ENCODE data around the gene ZBTB16.

ZBTB16 gene

DNA sequence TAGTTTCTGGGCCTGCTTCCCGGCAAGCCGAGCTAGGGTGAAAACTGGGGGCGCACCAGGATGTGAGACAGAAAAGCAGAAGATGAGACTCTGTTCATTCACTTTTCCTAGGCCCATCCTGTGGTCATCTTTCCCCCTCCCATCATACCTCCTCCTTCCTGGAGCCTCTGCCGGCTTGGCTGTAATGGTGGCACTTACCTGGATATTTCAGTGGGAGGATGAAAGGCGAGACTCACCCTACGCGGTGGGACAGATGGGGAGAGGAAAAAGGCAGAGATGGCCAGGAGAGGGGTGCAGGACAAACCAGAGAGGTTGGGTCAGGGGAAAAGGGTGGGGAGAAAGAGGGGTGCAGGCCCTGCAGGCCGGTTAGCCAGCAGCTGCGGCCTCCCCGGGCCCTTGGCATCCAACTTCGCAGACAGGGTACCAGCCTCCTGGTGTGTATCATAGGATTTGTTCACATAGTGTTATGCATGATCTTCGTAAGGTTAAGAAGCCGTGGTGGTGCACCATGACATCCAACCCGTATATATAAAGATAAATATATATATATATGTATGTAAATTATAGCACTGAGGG lies 195.1 kb downstream of the ZBTB16 start:
- Mint-ChIP-seq H3K4me3 (no peak overlapping the region), H3K27me3 (no peaks in the 10 kb centered on the region), H3K27ac (no peak overlapping the region), H3K9me3 (ENCODE audit: low read depth) (no peaks in the 10 kb centered on the region), H3K4me1 (ENCODE audit: low read depth) (no peaks in the 10 kb centered on the region), H3K36me3 (no peaks in the 10 kb centered on the region)

DNA sequence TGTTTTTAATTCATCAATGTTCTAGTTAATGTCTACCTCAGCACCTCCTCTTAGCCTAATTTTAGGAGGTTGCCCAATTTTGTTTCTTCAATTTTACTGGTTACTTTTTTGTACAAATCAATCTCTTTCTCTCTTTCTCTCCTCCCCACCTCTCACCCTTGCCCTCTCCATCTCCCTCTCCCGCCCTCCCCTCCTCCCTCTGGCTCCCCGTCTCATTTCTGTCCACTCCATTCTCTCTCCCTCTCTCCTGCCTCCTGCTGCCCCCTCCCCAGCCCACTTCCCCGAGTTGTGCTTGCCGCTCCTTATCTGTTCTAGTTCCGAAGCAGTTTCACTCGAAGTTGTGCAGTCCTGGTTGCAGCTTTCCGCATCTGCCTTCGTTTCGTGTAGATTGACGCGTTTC lies 195.8 kb downstream of the ZBTB16 start:
- H3K36me3 Mint-ChIP-seq: no peaks in the 10 kb centered on the region
- no peaks in the 10 kb centered on the region for H3K27me3 Mint-ChIP-seq
- H3K27ac Mint-ChIP-seq: no peak overlapping the region
- H3K9me3 Mint-ChIP-seq (ENCODE audit: low read depth): no peaks in the 10 kb centered on the region
- H3K4me3 Mint-ChIP-seq: no peak overlapping the region
- no peaks in the 10 kb centered on the region for H3K4me1 Mint-ChIP-seq (ENCODE audit: low read depth)

DNA sequence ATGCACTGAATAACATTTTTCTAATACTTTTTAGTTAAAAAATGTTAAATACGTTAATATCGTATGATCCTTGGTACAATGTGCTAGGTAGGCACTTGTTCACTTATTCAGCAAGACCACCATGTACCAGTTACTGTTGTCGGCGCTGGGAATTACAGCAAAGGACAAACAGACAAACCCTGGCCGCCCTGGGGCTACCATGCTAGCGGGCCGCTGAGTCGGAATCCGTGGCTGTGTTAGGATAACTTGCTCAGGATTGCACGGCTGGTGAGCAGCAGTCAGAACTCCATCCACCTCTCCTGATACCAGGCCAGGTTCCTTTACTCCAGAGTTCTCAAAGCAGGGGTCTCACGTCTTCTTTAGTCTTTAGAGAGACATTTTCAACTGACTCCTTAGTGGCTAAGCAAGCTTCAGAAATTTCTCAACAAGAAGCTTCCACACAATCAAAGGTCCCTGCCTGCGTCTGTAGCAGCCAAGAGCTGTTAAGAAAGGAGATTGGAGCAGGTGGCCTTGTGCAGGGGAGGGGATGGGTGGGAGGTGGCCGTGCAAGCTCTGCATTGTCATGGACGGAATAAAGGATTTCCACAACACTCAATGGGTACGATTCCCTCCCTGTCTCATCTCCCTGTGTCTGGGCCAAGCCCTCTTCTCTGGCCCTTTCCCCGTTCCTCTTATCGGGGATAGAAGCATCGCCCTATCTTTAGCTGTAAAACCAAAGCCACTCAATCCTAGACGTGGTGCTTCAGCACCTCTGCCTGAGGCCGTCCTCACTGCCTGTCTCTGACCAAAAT lies 196.9 kb downstream of the ZBTB16 start:
- H3K4me3 Mint-ChIP-seq: no peak overlapping the region
- H3K27ac Mint-ChIP-seq: no peak overlapping the region
- H3K9me3 Mint-ChIP-seq (ENCODE audit: low read depth): no peaks in the 10 kb centered on the region
- no peaks in the 10 kb centered on the region for H3K27me3 Mint-ChIP-seq
- H3K36me3 Mint-ChIP-seq: no peaks in the 10 kb centered on the region
- no peaks in the 10 kb centered on the region for H3K4me1 Mint-ChIP-seq (ENCODE audit: low read depth)

DNA sequence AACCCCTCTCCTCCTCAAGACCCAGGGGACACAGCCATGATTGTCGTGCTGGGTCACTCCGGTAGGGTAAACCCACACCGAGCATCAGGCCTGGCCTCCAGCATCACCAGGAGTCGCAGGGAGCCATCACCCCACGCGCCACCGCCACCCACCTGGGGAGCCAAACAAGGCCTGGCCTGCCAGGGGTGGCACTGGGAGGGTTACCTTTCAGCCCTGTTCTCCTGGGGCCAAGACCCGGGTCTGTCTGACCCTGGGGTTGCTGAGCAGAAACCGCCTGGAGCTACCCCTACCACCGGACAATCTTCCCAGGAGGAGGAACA lies 197.4 kb downstream of the ZBTB16 start:
- Mint-ChIP-seq H3K27ac (no peak overlapping the region), H3K4me3 (no peak overlapping the region), H3K9me3 (ENCODE audit: low read depth) (no peaks in the 10 kb centered on the region), H3K4me1 (ENCODE audit: low read depth) (no peaks in the 10 kb centered on the region), H3K36me3 (no peaks in the 10 kb centered on the region), H3K27me3 (no peaks in the 10 kb centered on the region)

DNA sequence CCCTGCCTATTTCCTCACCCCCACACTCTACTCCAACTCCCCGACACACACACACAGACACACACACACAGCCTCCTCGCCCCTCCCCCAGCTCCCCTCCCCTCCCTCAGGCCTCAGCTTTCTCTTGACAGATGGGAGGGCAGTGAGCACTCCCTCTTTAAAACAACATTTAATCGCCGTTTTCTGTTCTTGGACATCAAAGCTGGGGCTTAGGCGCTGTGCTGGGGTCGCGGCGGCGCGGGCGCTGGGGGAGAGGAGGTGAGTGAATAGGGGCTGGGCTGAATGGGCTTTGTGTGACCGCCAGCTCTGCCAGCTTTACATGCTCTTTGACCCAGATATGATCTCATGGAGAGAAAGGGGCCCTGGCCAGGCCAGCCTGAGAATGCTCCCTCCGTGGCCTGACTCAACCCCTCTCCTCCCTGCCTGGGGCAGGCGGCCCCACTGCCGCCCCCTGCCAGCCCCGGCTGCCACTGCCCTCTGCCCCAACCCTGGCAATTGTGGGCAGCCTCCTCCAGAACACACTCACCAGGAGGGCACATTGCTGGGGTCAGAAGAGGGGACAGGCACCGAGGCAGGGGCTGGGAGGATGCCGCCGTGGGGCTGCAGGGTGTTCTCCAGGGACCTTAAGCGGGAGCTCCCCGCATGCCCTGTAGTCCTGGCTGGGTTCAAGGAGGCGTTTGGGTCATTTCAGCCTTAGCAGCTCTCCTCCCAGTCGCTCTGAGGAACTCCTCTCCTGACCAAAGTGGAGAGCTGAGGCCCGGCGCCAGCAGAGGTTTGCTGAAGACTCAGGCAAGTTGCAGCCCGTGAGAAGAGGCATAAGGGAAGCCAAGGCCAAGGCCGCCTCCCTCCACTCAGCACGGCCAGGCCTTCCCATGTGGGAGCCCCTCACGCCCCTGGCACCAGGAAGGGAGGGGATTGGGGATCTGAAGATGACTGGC lies 198.4 kb downstream of the ZBTB16 start:
- H3K4me3 Mint-ChIP-seq: no peak overlapping the region
- no peaks in the 10 kb centered on the region for H3K27me3 Mint-ChIP-seq
- no peaks in the 10 kb centered on the region for H3K4me1 Mint-ChIP-seq (ENCODE audit: low read depth)
- H3K36me3 Mint-ChIP-seq: no peaks in the 10 kb centered on the region
- no peaks in the 10 kb centered on the region for H3K9me3 Mint-ChIP-seq (ENCODE audit: low read depth)
- H3K27ac Mint-ChIP-seq: no peak overlapping the region

DNA sequence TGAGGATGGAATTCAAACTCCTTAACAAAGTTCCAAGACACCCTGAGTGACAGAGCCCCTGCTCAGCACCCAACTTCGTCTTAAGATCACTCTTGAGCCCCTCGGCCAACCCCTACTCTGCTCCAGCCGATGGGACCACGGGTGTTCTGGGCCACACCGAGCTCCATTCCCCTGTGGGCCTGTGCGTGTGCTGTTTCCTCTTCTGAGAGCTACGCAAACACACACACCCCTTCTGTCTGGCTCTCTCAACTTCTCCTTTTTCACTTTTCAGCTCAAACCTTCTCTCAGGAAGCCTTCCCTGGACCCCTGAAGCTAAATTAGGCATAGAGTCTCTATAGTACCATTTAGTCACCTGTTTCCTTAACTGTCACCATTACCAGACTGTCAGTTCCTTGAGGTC lies 199.2 kb downstream of the ZBTB16 start:
- Mint-ChIP-seq H3K4me1 (ENCODE audit: low read depth) (no peaks in the 10 kb centered on the region), H3K27me3 (no peaks in the 10 kb centered on the region), H3K36me3 (no peaks in the 10 kb centered on the region), H3K4me3 (no peak overlapping the region), H3K9me3 (ENCODE audit: low read depth) (no peaks in the 10 kb centered on the region), H3K27ac (no peak overlapping the region)

DNA sequence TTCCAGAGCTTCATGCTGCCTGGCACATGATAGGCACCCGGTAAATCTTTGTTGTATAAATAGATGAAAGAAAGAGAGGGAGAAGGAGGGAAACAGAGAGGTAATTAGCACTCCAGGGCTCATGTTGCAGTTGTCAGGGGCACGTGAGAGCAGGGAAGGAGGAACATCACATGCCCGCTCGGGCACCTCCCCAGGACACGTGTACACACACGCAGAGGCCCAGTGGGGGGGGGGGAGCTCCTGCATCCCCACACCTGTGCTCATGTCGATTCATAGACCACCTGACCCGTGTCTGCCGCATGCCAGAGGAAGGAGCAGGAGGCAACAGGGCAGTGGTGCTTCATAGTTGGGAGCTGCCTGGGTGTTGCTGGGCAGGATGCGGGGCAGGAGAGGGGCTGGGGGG lies 199.6 kb downstream of the ZBTB16 start:
- H3K27ac Mint-ChIP-seq: no peak overlapping the region
- H3K4me3 Mint-ChIP-seq: no peak overlapping the region
- H3K36me3 Mint-ChIP-seq: no peaks in the 10 kb centered on the region
- no peaks in the 10 kb centered on the region for H3K27me3 Mint-ChIP-seq
- H3K9me3 Mint-ChIP-seq (ENCODE audit: low read depth): no peaks in the 10 kb centered on the region
- no peaks in the 10 kb centered on the region for H3K4me1 Mint-ChIP-seq (ENCODE audit: low read depth)

DNA sequence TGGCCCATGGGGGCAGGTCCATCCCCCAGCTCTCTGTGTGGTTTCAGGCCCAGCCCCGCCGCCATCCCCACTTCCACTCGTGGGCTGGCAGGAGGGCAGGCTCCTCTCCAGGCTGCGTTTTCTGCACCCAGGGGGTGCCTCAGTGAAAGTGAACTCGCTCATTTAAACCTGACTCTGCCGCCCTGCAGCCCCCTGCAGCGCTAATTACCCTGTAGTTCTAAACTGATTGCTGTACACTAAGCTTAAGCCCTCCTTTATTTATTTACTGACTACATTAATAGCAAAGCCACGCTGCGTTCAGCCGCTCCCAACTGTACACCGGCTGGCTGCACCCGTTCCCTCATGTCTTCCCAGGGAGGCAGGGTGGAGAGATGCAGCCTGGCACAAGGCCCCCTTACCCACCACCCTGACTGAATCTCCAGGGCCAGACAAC lies 200.1 kb downstream of the ZBTB16 start:
- H3K9me3 Mint-ChIP-seq (ENCODE audit: low read depth): no peaks in the 10 kb centered on the region
- H3K36me3 Mint-ChIP-seq: no peaks in the 10 kb centered on the region
- no peaks in the 10 kb centered on the region for H3K27me3 Mint-ChIP-seq
- H3K4me1 Mint-ChIP-seq (ENCODE audit: low read depth): no peaks in the 10 kb centered on the region
- H3K4me3 Mint-ChIP-seq: no peak overlapping the region
- no peak overlapping the region for H3K27ac Mint-ChIP-seq

DNA sequence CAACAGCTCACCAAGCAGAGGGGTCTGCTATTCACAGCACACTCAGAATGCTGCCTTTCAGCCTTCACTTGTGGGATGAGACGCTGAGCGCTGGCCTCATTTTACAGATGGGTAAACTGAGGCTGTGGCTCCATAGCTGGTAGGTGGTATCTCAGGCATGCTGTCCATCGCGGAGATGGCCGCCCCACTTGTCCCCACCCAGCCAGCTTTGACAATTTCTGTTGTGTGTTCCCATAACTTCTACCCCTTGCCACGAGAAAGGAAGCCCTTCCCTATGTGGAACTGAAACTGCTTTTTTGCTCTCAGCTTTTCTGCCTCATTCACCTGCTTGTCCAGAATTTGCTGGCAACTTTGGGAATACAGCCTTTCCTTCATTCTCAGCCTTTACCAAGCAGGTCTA lies 200.6 kb downstream of the ZBTB16 start:
- H3K9me3 Mint-ChIP-seq (ENCODE audit: low read depth): no peaks in the 10 kb centered on the region
- H3K4me3 Mint-ChIP-seq: no peak overlapping the region
- H3K27me3 Mint-ChIP-seq: no peaks in the 10 kb centered on the region
- H3K36me3 Mint-ChIP-seq: no peaks in the 10 kb centered on the region
- no peaks in the 10 kb centered on the region for H3K4me1 Mint-ChIP-seq (ENCODE audit: low read depth)
- no peak overlapping the region for H3K27ac Mint-ChIP-seq

DNA sequence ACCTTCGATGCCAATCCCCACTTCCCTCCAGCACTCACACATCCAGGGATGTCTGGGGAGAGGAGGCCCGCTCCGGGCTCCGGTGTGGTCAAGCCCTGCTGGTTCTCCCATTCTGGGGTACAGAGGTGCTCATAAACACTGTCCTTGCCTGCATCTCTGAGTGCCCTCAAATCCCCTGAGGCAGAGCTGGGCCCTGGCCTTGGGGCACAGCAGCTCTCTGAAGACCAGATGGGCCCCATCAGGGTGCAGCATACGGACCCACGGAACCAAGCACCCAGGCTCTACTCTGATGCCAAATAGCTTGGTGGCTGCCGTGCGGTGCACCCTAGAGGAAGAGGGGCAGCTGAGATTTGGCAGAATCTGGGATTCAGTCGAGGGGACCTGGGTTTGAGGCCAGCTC lies 201.0 kb downstream of the ZBTB16 start:
- Mint-ChIP-seq H3K9me3 (ENCODE audit: low read depth) (no peaks in the 10 kb centered on the region), H3K4me3 (no peak overlapping the region), H3K36me3 (no peaks in the 10 kb centered on the region), H3K27ac (no peak overlapping the region), H3K27me3 (no peaks in the 10 kb centered on the region), H3K4me1 (ENCODE audit: low read depth) (no peaks in the 10 kb centered on the region)

DNA sequence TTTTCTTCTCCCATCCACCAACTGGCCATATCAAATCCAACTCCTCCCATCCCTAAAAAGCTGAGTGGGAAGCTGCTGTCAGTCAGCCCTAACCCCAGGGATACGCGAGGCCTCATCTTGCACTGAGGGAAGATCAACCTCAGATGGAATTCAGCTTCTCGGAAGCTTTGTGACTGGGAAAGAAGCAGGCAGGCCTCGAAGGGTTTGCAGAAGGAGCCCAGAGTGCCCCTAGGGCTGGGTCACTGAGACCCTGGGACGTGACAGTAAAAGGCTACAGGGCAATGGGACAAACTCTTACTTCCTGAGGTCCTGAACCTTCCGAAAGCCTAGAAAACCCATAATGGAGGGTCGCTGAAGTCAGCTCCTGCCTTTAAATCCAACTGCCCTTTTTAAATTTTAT lies 202.3 kb downstream of the ZBTB16 start:
- H3K27me3 Mint-ChIP-seq: no peaks in the 10 kb centered on the region
- no peaks in the 10 kb centered on the region for H3K9me3 Mint-ChIP-seq (ENCODE audit: low read depth)
- H3K4me1 Mint-ChIP-seq (ENCODE audit: low read depth): no peaks in the 10 kb centered on the region
- no peak overlapping the region for H3K27ac Mint-ChIP-seq
- H3K36me3 Mint-ChIP-seq: no peaks in the 10 kb centered on the region
- H3K4me3 Mint-ChIP-seq: no peak overlapping the region

DNA sequence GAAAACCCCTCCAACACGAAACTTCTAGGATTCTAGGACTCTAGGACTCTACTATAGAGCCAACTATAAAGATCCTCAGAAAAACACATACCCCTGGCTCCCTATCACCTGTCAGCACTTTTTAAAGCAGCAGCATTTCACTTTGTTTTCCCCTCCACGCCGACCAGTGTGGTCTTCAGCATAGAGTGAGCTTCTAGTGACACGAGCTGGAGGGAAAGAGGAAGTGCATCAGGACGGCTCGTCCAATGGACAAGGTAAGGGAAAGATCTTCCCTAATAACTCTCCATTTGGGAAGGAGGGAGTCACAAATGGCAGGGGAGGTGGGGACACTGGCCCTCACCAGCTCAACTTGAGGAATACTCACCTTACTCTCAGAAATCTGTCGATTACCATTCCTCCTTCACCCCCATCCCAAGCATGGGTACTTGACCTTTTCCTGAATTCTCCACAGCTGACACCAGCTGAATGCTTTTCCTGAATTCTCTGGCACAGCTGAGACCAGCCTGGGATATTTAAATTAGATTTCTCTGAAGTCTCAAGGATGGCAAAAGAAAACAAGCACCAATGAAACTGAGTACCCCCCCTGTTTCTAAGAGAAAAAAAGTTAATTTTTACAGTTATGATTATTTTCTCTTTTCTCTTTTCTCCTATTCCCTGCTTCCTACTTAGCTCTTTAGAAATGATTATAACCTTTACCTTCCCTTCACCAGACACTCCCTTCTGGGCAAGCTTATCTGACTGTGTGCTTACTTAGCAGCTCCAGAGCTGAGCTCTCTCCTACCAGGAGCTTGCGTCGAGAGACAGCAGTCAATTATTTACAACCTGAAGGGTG lies 203.4 kb downstream of the ZBTB16 start:
- H3K27me3 Mint-ChIP-seq: no peaks in the 10 kb centered on the region
- no peaks in the 10 kb centered on the region for H3K36me3 Mint-ChIP-seq
- H3K27ac Mint-ChIP-seq: no peak overlapping the region
- H3K9me3 Mint-ChIP-seq (ENCODE audit: low read depth): no peaks in the 10 kb centered on the region
- no peaks in the 10 kb centered on the region for H3K4me1 Mint-ChIP-seq (ENCODE audit: low read depth)
- H3K4me3 Mint-ChIP-seq: no peak overlapping the region

DNA sequence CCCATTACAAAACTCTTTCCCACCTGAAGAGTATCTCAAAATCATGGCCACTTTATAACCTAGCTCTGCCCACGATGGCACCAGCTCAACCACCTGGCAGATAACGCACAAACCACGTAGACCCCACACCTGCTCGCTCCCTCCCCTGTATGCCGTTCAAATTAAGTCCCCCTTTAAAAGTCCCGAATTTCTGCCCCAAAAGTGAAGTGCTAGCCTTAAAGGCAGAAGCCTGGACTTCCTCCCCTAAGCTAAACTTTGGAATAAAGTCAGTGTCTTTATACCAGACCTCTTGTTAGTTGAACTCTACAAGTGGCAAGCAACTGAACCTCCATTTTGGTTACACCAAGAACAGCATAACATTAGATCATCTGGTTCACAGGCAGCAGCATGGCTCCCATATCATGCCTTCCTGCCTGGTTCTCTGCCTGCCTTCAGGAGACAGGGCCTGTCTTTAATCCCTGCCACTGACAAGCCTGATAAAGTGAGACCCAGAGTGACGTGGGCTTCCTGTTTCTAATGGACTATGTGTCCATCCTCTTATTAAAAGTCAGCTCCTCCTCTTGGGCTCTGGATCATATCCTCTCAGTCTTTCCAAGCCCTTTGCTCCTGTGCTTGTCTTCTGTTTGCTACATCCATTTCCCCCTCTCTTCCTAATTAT lies 204.1 kb downstream of the ZBTB16 start:
- Mint-ChIP-seq H3K27ac (no peak overlapping the region), H3K36me3 (no peaks in the 10 kb centered on the region), H3K27me3 (no peaks in the 10 kb centered on the region), H3K4me1 (ENCODE audit: low read depth) (no peaks in the 10 kb centered on the region), H3K4me3 (no peak overlapping the region), H3K9me3 (ENCODE audit: low read depth) (no peaks in the 10 kb centered on the region)

DNA sequence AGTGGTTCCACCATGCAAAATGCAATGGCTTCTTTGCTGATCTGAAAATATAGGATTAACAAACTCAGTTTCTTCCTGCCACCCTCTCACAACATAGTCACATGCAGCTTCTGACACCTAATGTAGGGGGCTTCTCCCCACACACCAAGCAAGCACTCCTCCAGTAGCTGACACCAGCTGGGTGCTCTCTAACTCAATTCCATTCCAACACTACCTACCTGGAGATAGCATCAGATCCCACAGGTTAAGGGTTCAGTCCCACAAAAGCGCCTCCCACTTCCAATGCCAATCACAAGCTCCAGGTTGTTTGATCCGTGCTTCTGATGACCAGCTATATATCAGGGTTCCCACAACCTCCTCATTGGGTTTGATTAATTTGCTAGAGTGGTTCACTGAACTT lies 204.9 kb downstream of the ZBTB16 start:
- Mint-ChIP-seq H3K27ac (no peak overlapping the region), H3K36me3 (no peaks in the 10 kb centered on the region), H3K4me1 (ENCODE audit: low read depth) (no peaks in the 10 kb centered on the region), H3K4me3 (no peak overlapping the region), H3K27me3 (no peaks in the 10 kb centered on the region), H3K9me3 (ENCODE audit: low read depth) (no peaks in the 10 kb centered on the region)
